NCI-H2029 treated with DMSO at 0.1 percent for 48 hours (cell line): ENCODE data around the gene TARS3.
"Not testable (repeated sequence)": the region's sequence is repeated elsewhere in the genome, so short reads cannot be mapped to it uniquely, and the experiment has no call there.

Experiments used
- DNase-seq: peaks from one replicate; lab custom pipeline; 2025; lab: John Stamatoyannopoulos, UW

Gene TARS3

DNA sequence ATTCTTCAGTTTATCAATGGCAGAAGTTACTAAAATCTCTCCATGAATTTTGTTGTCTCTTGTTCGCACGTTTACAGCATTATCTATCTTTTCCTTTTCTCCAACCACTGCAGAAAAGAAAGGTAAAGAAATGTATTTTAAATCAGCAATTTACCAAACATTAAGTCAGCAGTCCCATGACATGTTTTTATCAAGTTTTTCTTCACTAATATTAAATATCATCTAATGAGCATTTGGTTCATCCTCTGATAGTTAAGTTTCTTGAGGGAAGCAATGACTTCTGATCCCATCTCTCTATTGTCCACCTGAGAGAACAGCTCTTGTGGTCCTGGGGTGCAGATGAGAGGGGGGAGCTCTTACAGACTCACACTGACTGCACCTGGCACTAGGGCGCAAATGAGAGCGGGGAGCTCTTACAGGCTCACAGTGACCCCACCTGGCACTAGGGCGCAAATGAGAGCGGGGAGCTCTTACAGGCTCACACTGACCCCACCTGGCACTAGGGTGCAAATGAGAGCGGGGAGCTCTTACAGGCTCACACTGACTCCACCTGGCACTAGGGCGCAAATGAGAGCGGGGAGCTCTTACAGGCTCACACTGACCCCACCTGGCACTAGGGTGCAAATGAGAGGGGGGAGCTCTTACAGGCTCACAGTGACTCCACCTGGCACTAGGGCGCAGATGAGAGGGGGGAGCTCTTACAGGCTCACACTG lies 69.5 kb downstream of the TARS3 start:
- DNase-seq = not testable (repeated sequence)

DNA sequence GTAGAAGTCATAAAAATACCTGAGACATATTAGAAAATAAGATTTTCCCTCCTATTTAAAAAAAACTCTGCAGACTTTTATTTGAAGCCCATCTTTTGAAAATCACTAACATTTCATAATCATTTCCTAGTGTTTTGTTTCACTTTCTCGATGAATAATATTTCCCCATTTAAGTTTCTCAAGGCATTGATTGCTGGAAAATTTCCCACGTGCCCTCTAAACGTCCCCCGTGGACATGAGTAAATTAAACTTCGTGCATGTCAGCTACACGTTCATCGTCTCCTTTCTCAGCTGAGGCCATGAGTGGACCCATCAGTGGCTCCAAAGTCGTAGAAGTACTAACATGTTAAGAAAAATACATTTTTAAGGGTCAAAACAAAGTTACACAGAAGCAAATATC lies 70.1 kb downstream of the TARS3 start:
- no peak for DNase-seq

DNA sequence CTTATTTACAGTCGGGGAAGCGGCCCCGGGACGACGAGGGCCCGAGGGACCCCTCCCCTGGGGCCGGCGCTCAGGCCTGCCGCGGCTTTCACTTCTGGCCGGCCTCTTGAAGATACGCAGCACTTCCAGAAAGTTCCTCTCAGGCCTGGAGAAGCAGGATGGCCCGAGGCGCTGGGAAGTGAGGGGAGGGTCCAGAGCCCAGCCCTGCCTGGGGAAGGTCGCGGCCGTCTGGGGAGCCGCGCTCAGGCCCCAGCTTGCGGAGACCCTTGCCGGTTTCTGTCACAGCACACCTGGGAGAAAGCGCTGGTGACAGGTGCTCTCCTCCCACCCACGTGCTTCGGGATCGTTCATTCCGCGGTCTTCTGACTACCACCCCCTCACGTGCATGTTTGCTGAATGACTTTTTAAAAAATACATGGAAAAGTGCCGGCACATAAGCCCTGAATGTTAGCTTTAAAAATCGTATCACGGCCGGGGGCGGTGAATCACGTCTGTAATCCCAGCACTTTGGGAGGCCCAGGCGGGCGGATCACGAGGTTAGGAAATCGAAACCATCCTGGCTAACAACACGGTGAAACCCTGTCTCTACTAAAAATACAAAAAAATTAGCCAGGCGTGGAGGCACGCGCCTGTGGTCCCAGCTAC lies 71.4 kb downstream of the TARS3 start:
- DNase-seq = no peak

DNA sequence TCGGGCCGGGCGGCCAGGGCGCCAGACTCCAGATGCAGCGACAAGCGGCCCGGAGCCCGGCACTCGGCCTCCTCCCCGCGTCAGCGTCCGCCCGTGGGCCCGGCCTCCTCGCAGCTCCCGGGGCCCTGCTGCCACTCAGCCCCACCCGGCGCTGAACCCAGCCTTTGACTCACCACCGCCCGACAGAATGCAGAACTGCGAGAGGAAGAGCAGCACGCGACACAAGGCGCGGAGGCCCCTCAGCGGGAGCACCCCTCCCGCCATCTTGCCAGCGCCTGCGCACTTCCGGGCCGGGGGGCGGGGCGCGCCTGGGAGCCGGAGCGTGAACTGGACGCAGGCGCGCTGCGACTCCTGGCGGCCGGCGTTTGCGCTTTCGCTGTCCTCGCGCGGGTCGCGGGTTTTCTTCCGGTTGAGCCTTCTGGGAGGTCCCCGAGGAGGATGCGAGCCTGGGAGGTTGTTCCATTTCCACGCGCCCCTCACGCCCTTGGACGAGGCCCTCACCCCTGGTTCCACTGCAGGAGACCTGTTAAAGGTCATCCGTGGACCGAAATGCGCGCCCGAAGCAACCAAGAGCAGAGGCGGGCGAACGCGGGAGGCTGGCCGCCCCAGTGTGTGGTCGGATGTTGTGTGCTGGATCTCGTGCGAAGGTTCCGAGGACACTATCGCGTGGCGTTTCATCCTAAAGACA lies 72.0 kb downstream of the TARS3 start, which contains the start of gene TM2D3:
Gene TM2D3, minus strand, starts transcription at position 284 of the 688 bp plus-strand sequence. Its CDS starts 20 bp downstream, at position 264.
- peak; percentile 10 for DNase-seq

DNA sequence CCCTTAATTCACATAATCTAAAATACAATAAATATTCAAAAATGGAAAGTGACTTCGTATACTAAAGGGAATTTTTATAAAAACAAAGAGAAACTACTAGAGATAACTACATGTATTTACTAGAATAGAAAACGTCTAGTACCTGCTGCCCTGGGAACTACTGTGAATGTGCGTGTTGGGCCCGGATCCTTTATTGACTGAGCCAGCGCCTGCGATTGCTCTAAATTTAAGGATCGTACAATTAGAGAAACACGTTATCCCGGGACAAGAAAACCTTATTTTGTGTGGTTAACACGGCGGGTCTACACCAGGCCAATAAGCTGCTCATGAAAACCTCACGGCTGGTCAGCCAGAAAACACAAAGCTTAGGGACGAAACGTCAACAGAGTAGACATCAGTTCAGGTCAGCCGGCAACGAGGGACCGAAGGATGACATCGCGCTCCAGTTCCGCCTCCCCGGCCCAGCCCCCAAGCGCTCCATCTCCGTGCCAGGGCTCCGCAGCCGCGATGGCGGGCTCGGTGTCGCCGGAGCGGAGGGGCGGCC lies 72.6 kb downstream of the TARS3 start:
- DNase-seq = no peak

DNA sequence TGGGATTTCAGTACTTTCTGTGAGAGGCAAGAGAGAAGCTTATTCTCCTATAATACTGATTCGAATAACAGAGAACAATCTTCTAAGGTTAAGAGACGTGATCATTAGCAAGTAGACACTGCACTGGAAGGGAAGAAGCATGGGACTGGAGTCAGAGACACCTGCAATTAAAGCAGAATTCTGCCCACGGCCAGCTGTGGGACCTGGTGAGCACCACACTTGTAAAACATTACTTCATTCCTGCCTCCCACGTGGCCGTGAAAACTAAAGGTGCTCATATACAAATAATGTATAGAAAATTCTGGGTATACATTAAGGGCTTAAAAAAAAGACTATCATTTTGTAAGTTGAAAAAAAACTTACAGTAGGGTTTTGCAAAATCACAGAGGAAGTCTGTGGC lies 74.1 kb downstream of the TARS3 start:
- DNase-seq = no peak

DNA sequence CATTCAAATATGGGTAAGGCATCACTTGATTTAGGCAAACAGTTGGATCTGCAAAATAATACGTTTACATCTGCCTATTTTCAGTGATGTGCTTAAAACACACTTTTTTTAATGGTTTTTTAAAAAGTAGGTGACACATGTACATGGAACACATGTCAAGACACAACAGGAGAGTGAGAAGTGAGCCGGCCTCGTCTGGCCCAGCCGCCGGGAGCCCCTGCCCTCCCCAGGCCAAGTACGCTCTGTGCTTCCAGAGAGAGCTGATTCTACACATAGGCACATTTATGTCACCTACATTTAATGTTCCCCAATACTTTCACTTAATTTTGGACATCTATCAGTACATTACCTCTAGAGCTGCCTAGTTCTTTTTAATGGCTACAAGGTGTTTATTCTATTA lies 75.9 kb downstream of the TARS3 start:
- no peak for DNase-seq

DNA sequence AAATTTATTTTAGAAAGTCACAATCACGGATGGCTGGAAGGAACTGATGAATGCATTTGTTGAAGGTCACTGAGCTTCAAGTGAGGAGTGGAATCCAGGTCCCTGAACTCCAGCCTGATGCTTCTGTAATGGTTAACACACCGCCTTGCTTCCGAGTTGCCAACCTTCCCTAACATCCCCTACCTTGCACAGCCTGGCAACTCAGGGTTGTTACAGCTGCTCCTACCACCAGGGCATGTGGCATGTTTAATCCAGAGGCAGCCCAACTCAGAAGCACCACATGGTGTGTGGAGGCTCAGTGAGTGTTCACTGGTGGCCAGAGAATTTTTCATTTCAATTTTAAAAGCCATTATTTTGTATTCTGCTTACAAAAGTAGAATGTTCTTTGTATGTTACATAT lies 77.0 kb downstream of the TARS3 start:
- no peak for DNase-seq

DNA sequence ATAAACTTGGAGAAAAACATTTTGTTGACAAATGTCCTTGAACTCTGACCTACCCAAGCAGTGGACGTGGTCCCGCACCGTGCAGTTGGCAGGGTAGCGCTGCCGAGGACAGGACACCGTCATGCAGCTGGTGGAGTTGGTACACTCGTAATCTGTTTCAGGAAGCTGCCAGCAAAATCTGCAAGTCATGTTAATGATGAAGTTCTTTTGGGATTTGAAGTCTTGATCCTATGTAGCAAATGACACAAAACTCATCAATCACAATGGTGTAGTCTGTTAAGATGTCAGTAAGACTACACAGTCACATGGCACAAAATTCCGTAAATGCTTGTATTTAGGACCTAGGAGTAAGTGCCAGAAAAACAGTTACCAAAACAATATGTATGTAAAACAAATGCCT lies 77.6 kb downstream of the TARS3 start:
- no peak for DNase-seq

DNA sequence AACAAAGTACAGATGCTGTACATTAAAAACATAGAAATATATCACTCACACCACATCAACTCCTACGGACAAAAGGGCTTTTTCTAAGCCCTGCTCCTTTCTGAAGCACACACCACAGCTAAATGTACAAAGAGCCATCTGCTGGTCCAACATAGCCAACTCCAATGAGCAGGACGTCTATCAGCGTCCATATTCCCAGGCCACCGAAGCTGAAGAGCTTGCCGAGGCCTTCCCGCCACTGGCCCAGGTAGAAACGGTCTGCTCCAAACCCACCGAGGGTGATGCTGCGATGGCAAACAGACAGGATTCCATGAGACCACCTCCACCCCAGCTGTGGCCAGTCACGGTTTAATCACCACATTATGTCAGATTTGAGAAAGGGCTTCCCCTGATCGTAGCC lies 81.9 kb downstream of the TARS3 start:
- DNase-seq = no peak

DNA sequence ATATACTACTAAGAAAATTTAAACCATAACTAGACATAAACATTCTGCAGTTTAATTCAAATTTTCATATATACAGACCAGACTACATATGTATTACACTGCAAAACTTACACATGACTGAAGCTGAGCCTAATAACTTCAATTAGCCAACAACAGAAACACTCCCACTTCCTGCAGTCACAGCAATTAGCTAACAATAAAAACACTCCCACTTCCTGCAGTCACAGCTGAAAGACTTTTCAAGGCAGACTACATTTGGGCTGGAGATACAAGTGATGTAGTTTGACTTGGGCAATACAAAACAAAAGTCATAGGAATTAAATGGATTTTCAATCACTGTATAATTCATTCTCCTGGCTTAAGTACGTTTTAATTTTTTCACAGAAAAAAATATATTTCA lies 82.4 kb downstream of the TARS3 start:
- DNase-seq = no peak

DNA sequence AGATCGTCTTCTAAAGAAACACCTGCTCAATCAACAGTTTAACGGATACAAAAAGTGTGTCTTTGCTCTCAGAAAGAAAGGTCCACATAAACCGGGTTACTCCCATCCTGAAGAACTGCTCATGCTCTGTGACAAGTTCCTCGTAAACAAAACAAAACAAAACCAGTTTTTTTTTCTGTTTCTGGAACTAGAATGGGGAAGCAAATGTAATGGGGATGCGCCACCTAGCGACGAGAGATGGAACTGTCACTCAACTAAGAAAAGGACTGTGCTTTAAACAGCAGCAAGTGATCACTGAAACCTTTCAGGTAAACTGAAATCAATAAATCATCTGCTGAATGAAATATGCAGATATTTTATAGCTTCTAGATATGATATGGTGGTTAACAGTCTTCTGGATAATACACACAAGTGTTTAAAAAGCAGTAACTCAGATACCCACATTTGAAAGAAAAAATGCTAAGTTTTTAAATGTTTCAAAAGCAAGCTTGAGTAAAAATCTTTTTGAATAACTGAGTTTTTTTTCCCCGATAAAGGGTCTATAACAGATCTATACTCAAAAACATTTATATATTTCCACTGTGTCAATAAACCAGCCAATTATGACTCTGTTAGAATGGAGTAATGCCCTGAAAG lies 83.0 kb downstream of the TARS3 start:
- no peak for DNase-seq

DNA sequence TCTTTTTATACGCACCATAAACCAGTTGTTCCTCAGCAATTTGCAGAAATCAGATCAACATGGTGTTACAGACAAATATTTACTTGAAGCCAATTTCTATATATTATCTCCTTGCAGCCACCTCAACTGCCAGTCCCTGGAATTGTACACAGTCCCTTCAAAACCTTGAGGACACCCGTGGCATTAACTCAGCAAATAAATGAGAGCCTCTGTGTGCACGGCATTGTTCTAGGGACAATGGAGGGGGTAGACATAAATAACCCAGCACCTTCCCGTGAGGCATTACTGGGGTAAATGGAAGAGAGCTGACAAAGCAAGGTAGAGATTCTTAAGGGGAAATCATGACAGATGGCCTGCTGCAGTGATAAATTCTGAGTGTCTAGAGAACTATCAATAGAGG lies 84.6 kb downstream of the TARS3 start:
- no peak for DNase-seq

DNA sequence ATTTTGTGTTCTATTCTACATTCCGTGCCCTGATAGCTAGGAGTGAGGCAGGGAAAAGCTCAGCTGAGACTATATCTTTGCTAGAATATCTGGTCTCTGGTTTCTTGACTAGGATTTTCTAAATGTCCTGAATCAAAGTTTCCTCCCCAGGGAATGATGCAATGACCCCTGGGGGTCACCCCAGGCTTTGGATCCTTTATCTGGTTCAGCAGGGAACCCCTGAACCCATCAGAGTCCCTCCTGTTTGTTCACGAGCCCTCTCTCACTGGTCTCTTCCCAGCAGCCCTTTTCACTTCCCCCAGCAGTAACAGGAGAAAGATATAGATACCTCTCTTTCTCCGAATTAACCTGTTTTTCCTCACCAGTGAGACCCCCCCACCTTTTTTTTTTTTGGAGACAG lies 86.4 kb downstream of the TARS3 start:
- DNase-seq = no peak

DNA sequence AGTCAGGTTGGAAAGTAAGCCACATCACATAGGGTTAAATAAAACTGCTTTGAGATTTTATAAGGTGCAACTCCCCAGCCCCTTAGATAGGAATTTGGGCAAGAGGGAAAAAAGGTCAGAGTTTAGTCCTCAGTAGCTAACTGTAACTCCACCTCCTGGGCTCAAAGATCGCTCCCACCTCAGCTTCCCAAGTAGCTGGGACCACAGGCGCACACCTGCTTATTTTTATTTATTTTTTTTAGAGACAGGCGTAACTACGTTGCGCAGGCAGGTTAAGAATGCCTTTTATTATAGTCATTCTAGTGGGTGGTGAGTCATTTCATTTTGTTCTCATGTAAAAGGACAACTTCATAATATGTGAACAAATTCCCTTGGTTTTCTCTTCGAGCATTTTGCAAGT lies 86.8 kb downstream of the TARS3 start:
- DNase-seq = no peak

DNA sequence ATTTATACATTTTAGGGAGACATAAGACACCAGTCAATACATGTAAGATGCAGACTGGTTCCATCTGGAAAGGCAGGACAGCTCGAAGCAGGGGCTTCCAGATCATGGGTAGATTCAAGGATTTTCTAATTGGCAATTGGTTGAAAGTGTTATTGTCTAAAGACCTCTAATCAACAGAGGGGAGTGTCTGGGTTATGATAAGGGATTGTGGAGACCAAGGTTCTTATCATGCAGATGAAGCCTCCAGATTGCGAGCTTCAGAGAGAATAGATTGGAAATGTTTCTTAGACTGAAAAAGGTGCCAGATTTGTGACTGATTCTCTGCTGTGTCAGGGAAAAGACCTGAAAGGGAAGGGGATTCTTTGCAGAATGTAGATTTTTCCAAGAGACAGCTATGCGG lies 87.2 kb downstream of the TARS3 start:
- DNase-seq = no peak

DNA sequence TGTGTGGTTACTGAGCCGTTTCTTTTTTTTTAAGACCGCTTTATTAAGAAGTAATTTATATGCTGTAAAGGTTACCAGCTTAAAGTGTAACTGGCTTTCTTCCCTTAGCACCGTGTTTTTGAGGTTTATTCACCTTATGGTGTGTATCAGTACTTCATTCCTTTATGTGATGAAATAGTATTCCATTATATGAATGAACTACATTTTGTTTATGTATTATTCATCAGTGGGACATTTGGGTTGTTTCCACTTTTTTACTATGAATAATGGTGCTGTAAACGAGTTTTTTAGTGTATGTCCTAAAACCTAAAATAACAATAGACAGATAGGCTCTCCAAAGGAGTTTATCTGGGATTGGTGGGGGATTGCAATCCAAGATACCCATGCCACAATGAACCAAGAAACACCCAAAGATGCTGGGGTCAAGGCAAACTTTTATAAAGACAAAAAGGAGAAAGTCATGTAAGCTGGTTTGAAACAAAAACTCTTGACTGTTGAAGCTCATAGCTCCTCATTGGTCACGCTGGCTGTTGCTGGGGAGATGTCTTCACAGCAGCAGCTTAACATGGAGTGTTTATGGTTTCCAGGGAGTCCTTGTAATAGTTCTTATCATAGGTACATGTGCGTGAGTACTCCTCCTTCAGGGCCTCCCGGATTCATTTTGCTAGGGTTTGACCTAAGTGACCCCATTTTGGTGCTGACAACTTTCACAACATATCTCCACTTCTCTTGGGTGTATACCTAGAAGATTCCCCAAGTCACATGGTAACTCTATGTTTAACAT lies 88.1 kb downstream of the TARS3 start:
- no peak for DNase-seq

DNA sequence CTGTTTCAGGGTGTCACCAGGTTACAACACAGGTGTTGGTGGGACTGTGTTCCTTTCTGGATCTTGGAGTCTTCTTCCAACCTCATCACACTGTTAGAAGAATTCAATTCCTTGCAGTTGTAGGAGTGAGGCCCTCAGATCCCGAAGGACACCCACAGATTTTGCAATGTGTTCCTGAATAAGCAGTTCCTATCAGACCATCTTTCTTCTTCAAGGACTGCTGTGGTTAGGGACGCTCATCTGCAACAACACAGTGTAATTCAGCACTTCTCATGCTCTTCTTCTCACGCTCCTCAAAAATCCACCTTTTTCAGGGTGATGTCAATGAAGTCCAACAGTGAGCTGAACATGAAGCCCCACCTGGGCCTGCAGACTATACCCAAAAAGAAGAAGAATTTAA lies 90.9 kb downstream of the TARS3 start:
- no peak for DNase-seq

DNA sequence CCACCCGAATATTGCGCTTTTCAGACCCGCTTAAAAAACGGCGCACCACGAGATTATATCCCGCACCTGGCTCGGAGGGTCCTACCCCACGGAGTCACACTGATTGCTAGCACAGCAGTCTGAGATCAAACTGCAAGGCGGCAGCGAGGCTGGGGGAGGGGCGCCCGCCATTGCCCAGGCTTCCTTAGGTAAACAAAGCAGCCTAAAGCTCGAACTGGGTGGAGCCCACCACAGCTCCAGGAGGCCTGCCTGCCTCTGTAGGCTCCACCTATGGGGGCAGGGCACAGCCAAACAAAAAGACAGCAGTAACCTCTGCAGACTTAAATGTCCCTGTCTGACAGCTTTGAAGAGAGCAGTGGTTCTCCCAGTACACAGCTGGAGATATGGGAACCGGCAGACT lies 97.5 kb downstream of the TARS3 start:
- DNase-seq = not testable (repeated sequence)

DNA sequence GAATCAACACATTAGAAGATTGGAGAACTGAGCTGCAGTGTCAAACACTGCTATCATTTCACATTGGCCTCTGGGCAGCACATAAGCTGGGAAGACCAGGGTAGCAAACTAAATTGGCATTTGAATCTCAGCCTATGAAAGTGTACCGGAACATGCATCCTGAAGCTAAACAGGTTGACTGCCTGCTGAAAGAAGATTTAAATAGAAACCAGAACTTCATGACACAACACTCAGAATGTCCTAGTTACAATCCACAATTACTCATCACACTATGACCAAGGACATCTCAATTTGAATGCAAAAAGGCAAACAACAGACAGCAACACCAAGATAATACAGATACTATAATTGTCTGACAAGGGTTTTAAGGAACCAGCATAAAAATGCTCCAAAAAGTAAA lies 98.3 kb downstream of the TARS3 start:
- no peak for DNase-seq

DNA sequence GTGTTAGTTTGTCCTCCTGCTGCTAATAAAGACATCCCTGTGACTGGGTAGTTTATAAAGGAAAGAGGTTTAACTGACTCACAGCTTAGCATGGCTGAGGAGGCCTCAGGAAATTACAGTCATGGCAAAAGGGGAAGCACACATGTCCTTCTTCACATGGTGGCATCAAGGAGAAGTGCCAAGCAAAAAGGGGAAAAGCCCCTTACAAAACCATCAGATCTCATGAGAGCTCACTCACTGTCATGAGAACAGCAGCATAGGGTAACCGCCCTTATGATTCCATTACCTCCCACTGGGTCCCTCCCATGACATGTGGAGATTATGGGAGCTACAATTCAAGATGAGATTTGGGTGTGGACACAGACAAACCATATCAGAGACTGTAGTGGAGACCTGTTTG lies 99.1 kb downstream of the TARS3 start:
- no peak for DNase-seq
